Measurements from ENCODE around the gene TSACC. TPM values are rescaled to one million over a fixed set of nuclear protein-coding genes. Genes with fewer than 3 reads are reported as not detected.

The TSACC gene
- total and polyA plus RNA-seq, 9 of the 15 experiments (the other 6 are each of a cell fraction or from before 2014, with no cell fraction given): 0.45 to 7.4 (median 2.6) TPM

- Histone ChIP-seq H3K79me2 (ENCODE audit: control insufficient read depth, insufficient read depth, low read length) (no peaks in the 10 kb centered on the region), H3K27me3 (ENCODE audit: control insufficient read depth in 2 of 2, insufficient read depth in 2 of 2, low read length in 2 of 2) (peaks cover 9 to 18% of the 10 kb centered on the region in 2 experiments; a peak in 4 of 5 replicates), H3K4me3 (no peak overlapping the region), H3K9me3 (replicated peaks; ENCODE audit: control insufficient read depth, insufficient read depth, low read depth, low read length) (no peaks in the 10 kb centered on the region), H3K36me3 (ENCODE audit: control insufficient read depth, insufficient read depth, low read length) (no peaks in the 10 kb centered on the region), H3K4me2 (ENCODE audit: insufficient read depth, low read length) (no peak overlapping the region), H2AFZ (ENCODE audit: low read depth, low read length) (no peak overlapping the region), H4K20me1 (replicated peaks; ENCODE audit: control insufficient read depth, insufficient read depth, low read length) (peaks cover 4% of the 10 kb centered on the region), H3K27ac (ENCODE audit: extremely low read depth, low read depth, low read length) (no peak overlapping the region), H3K4me1 (replicated peaks in 1 of 2; ENCODE audit: control insufficient read depth in 2 of 2, insufficient read depth in 2 of 2, low read length in 2 of 2) (peaks cover 8 to 10% of the 10 kb centered on the region in 2 experiments; a peak in 3 of 5 replicates), H3K9ac (ENCODE audit: insufficient read depth in 1 of 2, low read depth in 2 of 2, low read length in 2 of 2) (no peak overlapping the region), H3K9me1 (ENCODE audit: control insufficient read depth, insufficient read depth, low read length) (no peaks in the 10 kb centered on the region)
- in situ Hi-C loops (cut with MboI): no loop called here
- ChIA-PET CTCF (ENCODE audit: low intra/inter-chr PET ratio) (interaction anchor here (10.1 kb wide), 1 partner anchor 60 kb away, joined by 240 read pairs; no protein-coding TSS in a partner anchor), POLR2A (interaction anchor here (1.0 kb wide), 1 partner anchor 59 kb away, joined by 3 read pairs; no protein-coding TSS in a partner anchor)
- TF ChIP-seq TBP (optimal IDR thresholded peaks at IDR 0.05; ENCODE audit: low read depth, low read length) (no peak), CEBPB (tag; IDR thresholded peaks at IDR 0.05) (no peak), ZNF324 (CRISPR knock-in tag; IDR thresholded peaks at IDR 0.05) (no peak), NR4A1 (CRISPR knock-in tag; IDR thresholded peaks at IDR 0.05) (no peak), NR4A1 (tag; IDR thresholded peaks at IDR 0.05) (no peak), ZNF592 (IDR thresholded peaks at IDR 0.05) (no peak), ARID1B (IDR thresholded peaks at IDR 0.05) (no peak), MAFK (IDR thresholded peaks at IDR 0.05; ENCODE audit: low read length) (no peak), OTX1 (CRISPR knock-in tag; IDR thresholded peaks at IDR 0.05) (no peak), ZNF589 (CRISPR knock-in tag; IDR thresholded peaks at IDR 0.05; ENCODE audit: low read depth) (no peak), LARP7 (IDR thresholded peaks at IDR 0.05) (no peak)
- TF ChIP-seq, protein P1, sequence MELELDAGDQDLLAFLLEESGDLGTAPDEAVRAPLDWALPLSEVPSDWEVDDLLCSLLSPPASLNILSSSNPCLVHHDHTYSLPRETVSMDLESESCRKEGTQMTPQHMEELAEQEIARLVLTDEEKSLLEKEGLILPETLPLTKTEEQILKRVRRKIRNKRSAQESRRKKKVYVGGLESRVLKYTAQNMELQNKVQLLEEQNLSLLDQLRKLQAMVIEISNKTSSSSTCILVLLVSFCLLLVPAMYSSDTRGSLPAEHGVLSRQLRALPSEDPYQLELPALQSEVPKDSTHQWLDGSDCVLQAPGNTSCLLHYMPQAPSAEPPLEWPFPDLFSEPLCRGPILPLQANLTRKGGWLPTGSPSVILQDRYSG (tag; conservative IDR thresholded peaks at IDR 0.05; ENCODE audit: low read depth): no peak
- TF ChIP-seq, protein P2, sequence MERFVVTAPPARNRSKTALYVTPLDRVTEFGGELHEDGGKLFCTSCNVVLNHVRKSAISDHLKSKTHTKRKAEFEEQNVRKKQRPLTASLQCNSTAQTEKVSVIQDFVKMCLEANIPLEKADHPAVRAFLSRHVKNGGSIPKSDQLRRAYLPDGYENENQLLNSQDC (CRISPR knock-in tag; IDR thresholded peaks at IDR 0.05): no peak
- BruUV-seq (replicated peaks): no TSS peak
- no peak for ATAC-seq
- 64% methylated on average over 3 of the region's 3 CpGs for WGBS (ENCODE audit: insufficient coverage, low coverage, missing lambda C conversion rate)
- DNase-seq (ENCODE audit: extremely low read depth in 1 of 4, low spot score in 3 of 4): no peak
- intact Hi-C loops (cut with micrococcal nuclease): no loop called here
- FAIRE-seq: no peak
Measured at GRCh38 chr1:156384007-156384406, 45.7 kb downstream of the TSACC start.

All from K562 (cell line).